Astrocyte (in vitro differentiated cells and primary cell): ENCODE data around the gene TNKS1BP1. TPM values are rescaled to one million over a fixed set of nuclear protein-coding genes. Genes with fewer than 3 reads are reported as not detected.

ENCODE experiments used
- DNase-seq: peaks from one replicate; pipeline ENCODE4 v3.0.0-alpha.2; 2010; ENCODE audit warnings: low read depth
- FAIRE-seq: peaks from 2 replicates; lab custom pipeline; 2011; peaks lifted over from hg19 to GRCh38; lab: Jason Lieb, UNC
- H2AFZ ChIP-seq: 2 replicates; pipeline ENCODE4 v1.6.0; 2012; ENCODE audit warnings: low read depth, low read length, inconsistent platforms
- H3K27ac ChIP-seq: 2 replicates; pipeline ENCODE4 v1.5.1; 2011; ENCODE audit warnings: low read depth, low read length, inconsistent platforms
- H3K27me3 ChIP-seq: 2 replicates; pipeline ENCODE4 v1.6.0; 2011; ENCODE audit warnings: low read length, inconsistent platforms; ENCODE audit not compliant: insufficient read depth
- H3K36me3 ChIP-seq: 2 replicates; pipeline ENCODE4 v1.5.1; 2011; ENCODE audit warnings: low read length, inconsistent platforms; ENCODE audit not compliant: insufficient read depth
- H3K4me1 ChIP-seq: 2 replicates; pipeline ENCODE4 v1.5.1; 2011; ENCODE audit warnings: low read length, inconsistent platforms; ENCODE audit not compliant: insufficient read depth
- H3K4me2 ChIP-seq: 2 replicates; pipeline ENCODE4 v1.6.0; 2012; ENCODE audit warnings: low read length, inconsistent platforms
- H3K4me3 ChIP-seq: 2 replicates; pipeline ENCODE4 v1.5.1; 2011; ENCODE audit warnings: low read depth, mild to moderate bottlenecking, low read length, inconsistent platforms; ENCODE audit not compliant: insufficient read depth
- H3K79me2 ChIP-seq: 2 replicates; pipeline ENCODE4 v1.6.0; 2012; ENCODE audit warnings: mild to moderate bottlenecking, low read length, inconsistent platforms; ENCODE audit not compliant: insufficient read depth
- H3K9ac ChIP-seq: 2 replicates; pipeline ENCODE4 v1.6.0; 2012; ENCODE audit warnings: mild to moderate bottlenecking, low read length, inconsistent platforms
- H3K9me3 ChIP-seq: 2 replicates; pipeline ENCODE4 v1.5.1; 2012; ENCODE audit warnings: low read depth, mild to moderate bottlenecking, low read length, inconsistent platforms; ENCODE audit not compliant: insufficient read depth
- H4K20me1 ChIP-seq: 2 replicates; pipeline ENCODE4 v1.6.0; 2012; ENCODE audit warnings: low read length, inconsistent platforms; ENCODE audit not compliant: insufficient read depth
- H3K27ac Mint-ChIP-seq: one replicate; pipeline ENCODE4 v1.8.0; 2021; ENCODE audit warnings: mild to moderate bottlenecking, mixed read lengths; ENCODE audit not compliant: unreplicated experiment
- H3K27me3 Mint-ChIP-seq: one replicate; pipeline ENCODE4 v1.8.0; 2021; ENCODE audit warnings: low read depth, mixed read lengths; ENCODE audit not compliant: unreplicated experiment
- H3K36me3 Mint-ChIP-seq: one replicate; pipeline ENCODE4 v1.8.0; 2021; ENCODE audit warnings: low read depth, mixed read lengths; ENCODE audit not compliant: unreplicated experiment
- H3K4me1 Mint-ChIP-seq: one replicate; pipeline ENCODE4 v1.8.0; 2021; ENCODE audit warnings: low read depth, mixed read lengths; ENCODE audit not compliant: unreplicated experiment
- H3K4me3 Mint-ChIP-seq: one replicate; pipeline ENCODE4 v1.8.0; 2021; ENCODE audit warnings: mild to moderate bottlenecking, moderate library complexity, mixed read lengths; ENCODE audit not compliant: unreplicated experiment
- H3K9me3 Mint-ChIP-seq: one replicate; pipeline ENCODE4 v1.8.0; 2021; ENCODE audit warnings: mild to moderate bottlenecking, mixed read lengths; ENCODE audit not compliant: unreplicated experiment
- CTCF ChIP-seq: IDR thresholded peaks from 2 replicates; pipeline ENCODE4 v1.5.1; 2011; ENCODE audit warnings: low read depth, mild to moderate bottlenecking, inconsistent platforms, low read length, moderate library complexity; ENCODE audit not compliant: insufficient read depth
- EZH2 ChIP-seq: IDR thresholded peaks from 2 replicates; pipeline ENCODE4 v1.6.1; 2012; ENCODE audit warnings: mild to moderate bottlenecking, low read length, inconsistent platforms; ENCODE audit not compliant: insufficient read depth
- total RNA-seq: library from RNA; stranded (reverse); gene quantifications from 2 replicates; pipeline ENCODE4 v1.2.1, GENCODE V29; 2021

Gene TNKS1BP1
- total RNA-seq, 1 donor from 2014 or later: 149 TPM

DNA sequence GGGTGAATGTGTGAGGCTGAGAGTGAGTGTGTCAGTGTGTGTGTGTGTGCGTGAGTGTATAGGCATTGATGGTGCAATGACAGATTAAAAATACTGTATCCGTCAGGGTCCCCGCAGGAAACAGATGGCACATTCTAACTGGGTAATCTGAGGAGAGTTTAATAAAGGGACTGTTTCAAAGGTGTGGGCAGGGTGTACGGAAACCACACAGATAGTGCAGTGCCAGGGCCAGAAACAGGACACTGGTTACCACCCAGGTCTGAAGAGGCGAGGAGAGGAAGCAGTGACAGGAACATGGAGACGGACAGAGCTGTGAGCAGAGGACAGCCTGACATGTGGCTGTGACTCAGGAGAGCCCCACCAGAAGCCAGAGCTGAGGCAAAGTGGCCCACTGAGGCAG lies 29.9 kb upstream of the TNKS1BP1 start:
- Mint-ChIP-seq H3K27ac (no peak overlapping the region), H3K36me3 (no peaks in the 10 kb centered on the region), H3K9me3 (peaks cover 3% of the 10 kb centered on the region), H3K27me3 (peaks cover 19% of the 10 kb centered on the region), H3K4me3 (peak overlapping the region; percentile 34), H3K4me1 (no peaks in the 10 kb centered on the region)
- H3K4me3 ChIP-seq: no peak overlapping the region
- no peak for DNase-seq
- H3K27ac ChIP-seq: no peak overlapping the region
- no peak overlapping the region for H2AFZ ChIP-seq
- no peak for FAIRE-seq
- H3K27me3 ChIP-seq: peaks cover 12% of the 10 kb centered on the region
- H3K9me3 ChIP-seq: peaks cover 10% of the 10 kb centered on the region
- no peaks in the 10 kb centered on the region for H4K20me1 ChIP-seq
- TF ChIP-seq EZH2 (no peak), CTCF (no peak)
- H3K36me3 ChIP-seq: no peaks in the 10 kb centered on the region
- H3K9ac ChIP-seq: no peak overlapping the region
- no peaks in the 10 kb centered on the region for H3K79me2 ChIP-seq
- H3K4me1 ChIP-seq: no peaks in the 10 kb centered on the region
- H3K4me2 ChIP-seq: no peak overlapping the region

- H3K27ac ChIP-seq: no peak overlapping the region
- Mint-ChIP-seq H3K36me3 (no peaks in the 10 kb centered on the region), H3K4me3 (no peak overlapping the region), H3K27me3 (peaks cover 17% of the 10 kb centered on the region), H3K27ac (no peak overlapping the region), H3K9me3 (peaks cover 3% of the 10 kb centered on the region), H3K4me1 (no peaks in the 10 kb centered on the region)
- H3K27me3 ChIP-seq: peaks cover 12% of the 10 kb centered on the region
- no peak overlapping the region for H3K4me3 ChIP-seq
- H3K9me3 ChIP-seq: peaks cover 10% of the 10 kb centered on the region
- TF ChIP-seq EZH2 (no peak), CTCF (no peak)
- H3K9ac ChIP-seq: no peak overlapping the region
- no peaks in the 10 kb centered on the region for H4K20me1 ChIP-seq
- H3K36me3 ChIP-seq: no peaks in the 10 kb centered on the region
- no peak overlapping the region for H2AFZ ChIP-seq
- no peak for FAIRE-seq
- H3K79me2 ChIP-seq: no peaks in the 10 kb centered on the region
- H3K4me1 ChIP-seq: no peaks in the 10 kb centered on the region
- no peak overlapping the region for H3K4me2 ChIP-seq
- no peak for DNase-seq
Measured at GRCh38 chr11:57353852-57354251, 29.1 kb upstream of the TNKS1BP1 start.

- no peak overlapping the region for H2AFZ ChIP-seq
- no peak for TF ChIP-seq CTCF
- no peak for TF ChIP-seq EZH2
Measured at GRCh38 chr11:57353446-57353845, 28.7 kb upstream of the TNKS1BP1 start.

More at GRCh38 chr11:57353446-57353845, 28.7 kb upstream of the TNKS1BP1 start:
- Histone ChIP-seq H3K27ac (no peak overlapping the region), H4K20me1 (no peaks in the 10 kb centered on the region), H3K4me3 (no peak overlapping the region), H3K9ac (no peak overlapping the region), H3K27me3 (peaks cover 12% of the 10 kb centered on the region), H3K9me3 (peaks cover 10% of the 10 kb centered on the region), H3K79me2 (no peaks in the 10 kb centered on the region), H3K4me1 (no peaks in the 10 kb centered on the region), H3K36me3 (no peaks in the 10 kb centered on the region), H3K4me2 (no peak overlapping the region)
- no peak overlapping the region for H3K27ac Mint-ChIP-seq
- DNase-seq: no peak
- FAIRE-seq: no peak
- H3K27me3 Mint-ChIP-seq: peaks cover 17% of the 10 kb centered on the region
- H3K4me1 Mint-ChIP-seq: no peaks in the 10 kb centered on the region
- no peak overlapping the region for H3K4me3 Mint-ChIP-seq
- peaks cover 4% of the 10 kb centered on the region for H3K9me3 Mint-ChIP-seq
- no peaks in the 10 kb centered on the region for H3K36me3 Mint-ChIP-seq
